ENCODE measurements around the gene UGT1A6. TPM values are rescaled to one million over a fixed set of nuclear protein-coding genes. Genes with fewer than 3 reads are reported as not detected.

Gene UGT1A6
- total RNA-seq, 4 donors from 2014 or later = 0.27 to 20.1 (median 0.58) TPM; not detected in 1

- no peak for TF ChIP-seq POLR2A (IDR thresholded peaks at IDR 0.05)
- no peak for TF ChIP-seq POLR2AphosphoS5 (IDR thresholded peaks at IDR 0.05)
- no peak for TF ChIP-seq CTCF (IDR thresholded peaks at IDR 0.05)
- no peak for TF ChIP-seq EP300 (IDR thresholded peaks at IDR 0.05)
- no peak for ATAC-seq
- Histone ChIP-seq H3K9me3 (no peaks in the 10 kb centered on the region), H3K36me3 (no peaks in the 10 kb centered on the region), H3K27me3 (peaks cover 13% of the 10 kb centered on the region), H3K27ac (no peak overlapping the region), H3K4me3 (no peak overlapping the region), H3K4me1 (no peaks in the 10 kb centered on the region)
- 66 to 70% methylated on average over 2 to 8 of the region's 9 CpGs for WGBS, 2 donors (ENCODE audit: low coverage in 1 of 2)
Observed at GRCh38 chr2:233801357-233802131, 108.9 kb downstream of the UGT1A6 start.

GRCh38 chr2:233802132-233802815 is 109.6 kb downstream of the UGT1A6 start:
- 58 to 86% methylated on average over 1 to 2 of the region's 3 CpGs for WGBS, 2 donors (ENCODE audit: low coverage in 1 of 2)
- peaks cover 13% of the 10 kb centered on the region for H3K27me3 ChIP-seq
- no peak overlapping the region for H3K4me3 ChIP-seq
- no peak for ATAC-seq
- no peaks in the 10 kb centered on the region for H3K36me3 ChIP-seq
- no peaks in the 10 kb centered on the region for H3K4me1 ChIP-seq
- no peak for TF ChIP-seq CTCF (IDR thresholded peaks at IDR 0.05)
- TF ChIP-seq POLR2A (IDR thresholded peaks at IDR 0.05) = no peak
- no peak for TF ChIP-seq EP300 (IDR thresholded peaks at IDR 0.05)
- no peak for TF ChIP-seq POLR2AphosphoS5 (IDR thresholded peaks at IDR 0.05)
- no peak overlapping the region for H3K27ac ChIP-seq
- no peaks in the 10 kb centered on the region for H3K9me3 ChIP-seq

- Histone ChIP-seq H3K27me3 (peaks cover 24% of the 10 kb centered on the region), H3K27ac (no peak overlapping the region), H3K4me3 (no peak overlapping the region), H3K36me3 (no peaks in the 10 kb centered on the region), H3K9me3 (no peaks in the 10 kb centered on the region), H3K4me1 (no peaks in the 10 kb centered on the region)
- WGBS, 2 donors (ENCODE audit: low coverage in 1 of 2) = no CpG with 5 or more reads among the region's 2 CpGs
- TF ChIP-seq CTCF (IDR thresholded peaks at IDR 0.05) (no peak), POLR2AphosphoS5 (IDR thresholded peaks at IDR 0.05) (no peak), POLR2A (IDR thresholded peaks at IDR 0.05) (no peak), EP300 (IDR thresholded peaks at IDR 0.05) (no peak)
- ATAC-seq = no peak
Observed at GRCh38 chr2:233803292-233803911, 110.7 kb downstream of the UGT1A6 start.

GRCh38 chr2:233803994-233804393 is 111.3 kb downstream of the UGT1A6 start:
- WGBS, 2 donors (ENCODE audit: low coverage in 1 of 2) = 43% methylated on average over 2 of the region's 8 CpGs; no CpG with 5 or more reads in 1 of the 2 donors
- H3K27ac ChIP-seq = no peak overlapping the region
- TF ChIP-seq CTCF (IDR thresholded peaks at IDR 0.05) (no peak), POLR2AphosphoS5 (IDR thresholded peaks at IDR 0.05) (no peak), POLR2A (IDR thresholded peaks at IDR 0.05) (no peak), EP300 (IDR thresholded peaks at IDR 0.05) (no peak)
- peaks cover 30% of the 10 kb centered on the region for H3K27me3 ChIP-seq
- no peaks in the 10 kb centered on the region for H3K4me1 ChIP-seq
- H3K4me3 ChIP-seq = no peak overlapping the region
- no peaks in the 10 kb centered on the region for H3K36me3 ChIP-seq
- no peaks in the 10 kb centered on the region for H3K9me3 ChIP-seq
- ATAC-seq = no peak
